OCI-LY1 (cell line): ENCODE measurements around the gene IL17RE.

Source experiments
- H2AFZ ChIP-seq: fragments of 200-600 bp; sonication (generic), shearing (Covaris generic); 2 replicates; pipeline ENCODE4 v1.6.0; 2014; ENCODE audit warnings: antibody characterized with exemption, mild to moderate bottlenecking, low read length
- H3F3A ChIP-seq: fragments of 200-600 bp; sonication (generic), shearing (Covaris generic); 2 replicates; pipeline ENCODE4 v1.6.0; 2014; ENCODE audit warnings: mild to moderate bottlenecking, antibody characterized with exemption, low read length, moderate library complexity; ENCODE audit not compliant: insufficient read depth
- H3K27ac ChIP-seq: fragments of 200-600 bp; sonication (generic); 2 replicates; pipeline ENCODE4 v1.5.1; 2014; ENCODE audit warnings: low read length, mixed run types, mild to moderate bottlenecking, low read depth; ENCODE audit not compliant: poor library complexity, severe bottlenecking
- H3K27me3 ChIP-seq: fragments of 200-600 bp; sonication (generic); 2 replicates; pipeline ENCODE4 v1.6.0; 2014; ENCODE audit warnings: antibody characterized with exemption, mild to moderate bottlenecking, low read length, moderate library complexity; ENCODE audit not compliant: insufficient read depth
- H3K36me3 ChIP-seq: fragments of 200-600 bp; sonication (generic); 2 replicates; pipeline ENCODE4 v1.6.1; 2014; ENCODE audit warnings: mild to moderate bottlenecking, antibody characterized with exemption, low read length, moderate library complexity, mixed read lengths; ENCODE audit not compliant: insufficient read depth
- H3K4me1 ChIP-seq: fragments of 200-600 bp; sonication (generic); 2 replicates; pipeline ENCODE4 v1.5.1; 2014; ENCODE audit warnings: mild to moderate bottlenecking, low read length, moderate library complexity; ENCODE audit not compliant: insufficient read depth, severe bottlenecking
- H3K4me2 ChIP-seq: fragments of 200-600 bp; sonication (generic), shearing (Covaris generic); 2 replicates; pipeline ENCODE4 v1.6.1; 2014; ENCODE audit warnings: low read length
- H3K4me3 ChIP-seq: fragments of 200-600 bp; sonication (generic); 2 replicates; pipeline ENCODE4 v1.5.1; 2014; ENCODE audit warnings: low read length, low read depth, mild to moderate bottlenecking, mixed read lengths; ENCODE audit not compliant: poor library complexity, severe bottlenecking
- H3K79me2 ChIP-seq: fragments of 200-600 bp; shearing (Covaris generic); 2 replicates; pipeline ENCODE4 v1.6.1; 2016; ENCODE audit warnings: mixed run types, low read length, mixed read lengths; ENCODE audit not compliant: insufficient read depth
- H3K9ac ChIP-seq: fragments of 200-600 bp; sonication (generic), shearing (Covaris generic); 2 replicates; pipeline ENCODE4 v1.6.1; 2014; ENCODE audit warnings: mild to moderate bottlenecking, low read length, mixed read lengths
- H3K9me2 ChIP-seq: fragments of 200-600 bp; sonication (generic), shearing (Covaris generic); 2 replicates; pipeline ENCODE4 v1.6.1; 2014; ENCODE audit warnings: low read depth, mild to moderate bottlenecking, low read length, mixed read lengths
- H3K9me3 ChIP-seq: fragments of 200-600 bp; shearing (Covaris generic); 2 replicates; pipeline ENCODE4 v1.6.1; 2014; ENCODE audit warnings: low read length, mixed read lengths
- H4K20me1 ChIP-seq: fragments of 200-600 bp; sonication (generic), shearing (Covaris generic); 2 replicates; pipeline ENCODE4 v1.6.0; 2016; ENCODE audit warnings: mild to moderate bottlenecking, low read length; ENCODE audit not compliant: insufficient read depth
- CTCF ChIP-seq: fragments of 200-600 bp; sonication (generic), shearing (Covaris generic); IDR thresholded peaks from 2 replicates; pipeline ENCODE4 v1.5.1; 2017; ENCODE audit warnings: mild to moderate bottlenecking, antibody characterized with exemption, low read length, moderate library complexity, mixed read lengths
- EZH2 ChIP-seq: fragments of 200-600 bp; sonication (generic), shearing (Covaris generic); IDR thresholded peaks from 2 replicates; pipeline ENCODE4 v1.8.0; 2017; ENCODE audit warnings: borderline replicate concordance, mixed run types, mild to moderate bottlenecking, antibody characterized with exemption, low read length, moderate library complexity, mixed read lengths

IL17RE gene

GRCh38 chr3:9951598-9951961, 48.9 kb downstream of the IL17RE start:
- Histone ChIP-seq H3K4me2 (peak overlapping the region; percentile 71), H3K27me3 (no peaks in the 10 kb centered on the region), H2AFZ (no peak overlapping the region), H3K27ac (no peak overlapping the region), H3F3A (no peaks in the 10 kb centered on the region), H3K4me1 (peaks cover 12% of the 10 kb centered on the region), H3K4me3 (peak overlapping the region; percentile 63), H3K9me2 (no peaks in the 10 kb centered on the region), H3K36me3 (no peaks in the 10 kb centered on the region), H3K9me3 (no peaks in the 10 kb centered on the region), H4K20me1 (no peaks in the 10 kb centered on the region), H3K79me2 (no peaks in the 10 kb centered on the region), H3K9ac (peak overlapping the region; percentile 51; the same call in 1 of the 2 replicates)
- TF ChIP-seq CTCF (no peak), EZH2 (no peak)

- no peaks in the 10 kb centered on the region for H3F3A ChIP-seq
- H3K4me1 ChIP-seq, result peaks cover 8% of the 10 kb centered on the region
- no peaks in the 10 kb centered on the region for H4K20me1 ChIP-seq
- H3K9me3 ChIP-seq, result no peaks in the 10 kb centered on the region
- no peak within 1 kb of the TSS for H2AFZ ChIP-seq
- no peaks in the 10 kb centered on the region for H3K79me2 ChIP-seq
- peak within 1 kb of the TSS; percentile 63 for H3K4me3 ChIP-seq
- H3K27me3 ChIP-seq, result no peaks in the 10 kb centered on the region
- H3K4me2 ChIP-seq, result peak within 1 kb of the TSS; percentile 71
- TF ChIP-seq CTCF, result no peak
- TF ChIP-seq EZH2, result no peak
- no peaks in the 10 kb centered on the region for H3K36me3 ChIP-seq
- no peaks in the 10 kb centered on the region for H3K9me2 ChIP-seq
- peak within 1 kb of the TSS; percentile 51 for H3K9ac ChIP-seq
- no peak within 1 kb of the TSS for H3K27ac ChIP-seq
These were observed 49.5 kb downstream of the IL17RE start, which contains the start of gene PRRT3 for GRCh38 chr3:9951962-9952805. Gene PRRT3, minus strand, starts transcription at chr3:9952408. Its CDS starts 2,293 bp downstream, at chr3:9950115.

GRCh38 chr3:9955067-9955502, 52.4 kb downstream of the IL17RE start:
- Histone ChIP-seq H2AFZ (no peak overlapping the region), H3K9ac (no peak overlapping the region), H3K36me3 (no peaks in the 10 kb centered on the region), H3K4me1 (peaks cover 8% of the 10 kb centered on the region), H3K4me3 (no peak overlapping the region), H3F3A (no peaks in the 10 kb centered on the region), H3K27ac (no peak overlapping the region), H3K9me2 (no peaks in the 10 kb centered on the region), H3K9me3 (no peaks in the 10 kb centered on the region), H3K27me3 (no peaks in the 10 kb centered on the region), H3K4me2 (no peak overlapping the region), H3K79me2 (no peaks in the 10 kb centered on the region), H4K20me1 (no peaks in the 10 kb centered on the region)
- TF ChIP-seq EZH2 (no peak), CTCF (no peak)
